ENCODE results near the gene MALSU1.
A peak's percentile ranks its signal among the peaks of the same experiment; 100 is the strongest.

MALSU1 gene

DNA sequence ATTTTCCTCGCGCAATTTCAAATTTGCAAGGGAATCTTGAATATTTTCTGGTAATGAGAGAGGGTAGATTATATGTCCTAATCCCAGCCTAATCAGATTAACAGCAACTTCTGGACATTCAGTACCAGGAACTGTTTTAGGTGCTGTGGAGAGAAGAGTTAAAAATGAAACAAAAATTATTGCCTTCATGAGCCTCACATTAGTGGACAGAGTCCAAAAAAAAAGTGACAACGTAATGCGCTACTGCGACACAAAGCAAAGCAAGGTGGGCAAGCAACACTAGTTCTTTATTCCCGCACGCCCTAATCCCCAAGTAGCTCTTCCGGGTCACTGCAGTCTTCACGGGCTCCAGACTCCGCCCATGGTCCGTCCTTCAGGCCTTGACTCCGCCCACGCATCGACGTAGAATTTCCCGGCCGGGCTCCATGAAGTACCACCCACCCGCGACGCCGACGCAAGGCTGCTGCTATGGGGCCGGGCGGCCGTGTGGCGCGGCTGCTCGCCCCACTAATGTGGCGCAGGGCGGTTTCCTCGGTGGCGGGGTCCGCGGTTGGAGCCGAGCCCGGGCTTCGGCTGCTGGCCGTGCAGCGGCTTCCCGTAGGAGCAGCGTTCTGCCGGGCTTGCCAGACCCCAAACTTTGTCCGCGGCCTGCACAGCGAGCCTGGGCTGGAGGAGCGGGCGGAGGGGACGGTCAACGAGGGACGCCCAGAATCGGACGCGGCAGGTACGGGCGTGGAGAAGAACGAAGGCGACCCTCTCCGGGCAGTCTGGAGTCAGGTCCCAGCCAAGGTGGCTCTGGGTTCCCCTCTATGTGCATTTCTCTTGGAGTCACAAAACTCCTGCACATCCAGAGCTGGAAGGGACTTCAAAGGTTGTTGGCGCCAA lies at the start of gene MALSU1:
MALSU1 (plus strand) TSS at position 455 of the 885 bp plus-strand sequence; CDS start at position 469, 14 bp downstream.
- peak; percentile 97 for DNase-seq (ENCODE audit: low spot score)

GRCh38 chr7:23249486-23249885 lies 49.7 kb upstream of the MALSU1 start:
- no peak for DNase-seq (ENCODE audit: low spot score)

DNA sequence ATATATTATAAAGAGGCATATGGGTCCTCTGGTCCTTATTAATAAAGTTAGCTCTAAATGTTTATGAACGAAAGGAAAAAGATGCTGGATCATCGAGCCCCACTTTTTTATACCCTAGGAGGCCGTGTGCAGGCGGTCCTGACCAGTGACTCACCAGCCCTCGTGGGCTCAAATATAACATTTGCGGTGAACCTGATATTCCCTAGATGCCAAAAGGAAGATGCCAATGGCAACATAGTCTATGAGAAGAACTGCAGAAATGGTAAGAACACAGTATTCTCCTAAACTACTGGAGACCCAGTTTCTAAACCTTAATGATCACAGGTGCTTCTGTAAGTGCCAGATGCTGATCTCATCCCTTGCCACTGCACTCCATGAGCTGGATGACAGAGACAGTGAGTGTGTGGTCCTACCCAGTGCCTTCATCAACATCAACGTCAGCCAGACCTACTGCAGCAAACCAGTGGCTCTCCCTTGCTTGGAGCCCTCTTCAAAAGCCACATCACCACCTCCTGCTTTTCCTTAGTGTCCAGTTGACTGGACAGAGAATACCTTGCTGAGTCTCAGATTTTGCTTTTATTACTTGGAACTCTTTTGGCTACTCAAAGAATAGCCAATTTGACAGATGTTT lies 45.0 kb upstream of the MALSU1 start:
- DNase-seq (ENCODE audit: low spot score), result no peak

DNA sequence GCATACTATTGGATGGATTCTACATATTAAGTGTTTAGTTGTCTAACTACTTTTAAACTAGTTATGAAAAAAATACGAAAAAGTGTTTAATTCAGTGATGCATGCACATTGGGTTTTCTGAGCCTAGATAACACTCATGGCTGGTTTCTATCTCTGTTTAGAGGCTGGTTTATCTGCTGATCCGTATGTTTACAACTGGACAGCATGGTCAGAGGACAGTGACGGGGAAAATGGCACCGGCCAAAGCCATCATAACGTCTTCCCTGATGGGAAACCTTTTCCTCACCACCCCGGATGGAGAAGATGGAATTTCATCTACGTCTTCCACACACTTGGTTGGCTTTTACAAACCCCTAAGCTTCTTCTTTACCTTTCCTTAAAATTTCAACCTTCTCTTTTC lies 42.4 kb upstream of the MALSU1 start:
- DNase-seq (ENCODE audit: low spot score), result no peak

- DNase-seq (ENCODE audit: low spot score), result no peak
Measured at GRCh38 chr7:23260371-23260770, 38.8 kb upstream of the MALSU1 start.

GRCh38 chr7:23261843-23262452 lies 37.2 kb upstream of the MALSU1 start:
- DNase-seq (ENCODE audit: low spot score), result peak; percentile 61

DNA sequence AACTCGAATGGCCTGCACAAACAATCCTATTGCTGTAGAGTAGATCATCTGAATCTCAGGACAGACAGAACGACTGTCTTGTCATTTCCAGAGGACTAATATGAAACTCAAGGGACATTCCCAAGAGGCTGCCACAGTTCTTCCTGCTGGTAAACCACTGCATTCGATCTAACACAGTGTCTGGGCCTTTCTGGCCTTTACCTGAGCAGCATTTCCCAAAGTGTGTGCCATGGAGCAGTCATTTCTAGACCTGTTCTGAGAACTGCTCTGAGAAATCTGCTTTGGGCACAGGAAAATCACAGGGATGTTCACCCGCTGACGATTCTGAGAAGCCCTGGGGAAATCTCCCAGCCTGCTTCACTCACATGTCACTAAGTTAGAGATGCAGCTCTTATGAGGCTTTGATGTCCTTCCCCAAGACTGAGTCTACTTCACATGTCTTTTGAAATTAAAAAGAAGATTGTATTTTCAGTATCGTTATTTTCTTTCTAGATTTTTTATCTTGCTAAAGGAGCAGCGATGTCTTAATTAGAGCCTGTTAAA lies 34.2 kb upstream of the MALSU1 start:
- DNase-seq (ENCODE audit: low spot score), result no peak

DNA sequence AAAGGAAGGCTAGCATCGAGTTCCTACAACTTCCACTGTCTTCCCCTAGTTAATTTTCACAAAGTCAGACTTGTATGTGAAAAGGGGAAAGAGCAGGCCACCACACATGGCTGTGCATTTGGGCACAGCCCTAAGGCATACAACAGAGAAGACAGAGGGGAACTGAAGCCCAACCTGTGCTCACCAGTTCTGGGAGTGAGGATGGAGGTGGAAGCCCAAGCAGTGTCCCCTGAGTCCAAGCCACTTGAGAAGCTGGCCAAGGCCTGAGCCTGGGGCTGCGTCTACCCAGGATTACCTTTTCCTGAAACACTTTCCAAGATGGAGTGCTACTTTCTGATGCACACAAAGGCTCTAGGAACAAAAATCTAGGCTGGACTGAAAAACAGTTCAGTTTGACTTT lies 32.2 kb upstream of the MALSU1 start:
- DNase-seq (ENCODE audit: low spot score), result no peak

DNA sequence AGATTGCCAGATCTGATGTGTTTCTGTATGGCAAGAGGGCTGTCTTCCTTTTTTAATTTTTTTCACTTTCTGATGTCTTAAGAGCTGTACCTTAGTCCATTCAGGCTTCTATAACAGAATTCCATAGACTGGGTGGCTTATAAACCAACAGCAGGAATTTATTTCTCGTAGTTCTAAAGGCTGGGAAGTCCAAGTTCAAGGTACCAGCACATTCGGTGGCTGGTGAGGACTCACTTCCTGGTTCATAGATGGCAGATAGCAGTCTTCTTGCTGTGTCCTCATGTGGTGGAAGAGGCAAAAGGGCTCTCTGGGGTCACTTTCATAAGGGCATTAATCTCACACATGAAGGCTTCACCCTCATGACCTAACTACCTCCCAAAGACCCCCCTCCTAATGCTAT lies 31.8 kb upstream of the MALSU1 start:
- no peak for DNase-seq (ENCODE audit: low spot score)

DNA sequence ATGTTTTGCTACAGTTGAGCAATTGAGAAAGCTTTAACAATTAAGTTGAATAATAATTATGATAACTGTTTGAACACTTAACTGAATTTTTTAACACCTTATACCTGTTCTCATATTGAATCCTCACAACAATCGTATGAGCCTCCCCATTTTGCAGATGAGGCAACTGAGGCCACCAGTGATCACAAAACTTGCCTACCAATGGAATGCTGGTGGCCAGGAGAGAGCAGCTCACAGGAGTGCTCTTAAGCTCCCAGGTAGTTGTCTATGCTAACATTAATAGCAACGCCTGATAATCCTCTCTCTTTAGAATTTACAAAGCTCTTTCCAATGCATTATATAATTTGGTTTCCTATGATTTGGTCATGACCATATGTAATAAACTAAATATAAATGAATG lies 31.0 kb upstream of the MALSU1 start:
- DNase-seq (ENCODE audit: low spot score), result no peak

GRCh38 chr7:23268746-23269145 lies 30.4 kb upstream of the MALSU1 start:
- no peak for DNase-seq (ENCODE audit: low spot score)

GRCh38 chr7:23272275-23272674 lies 26.9 kb upstream of the MALSU1 start:
- no peak for DNase-seq (ENCODE audit: low spot score)

GRCh38 chr7:23273141-23273599 lies 26.0 kb upstream of the MALSU1 start:
- DNase-seq (ENCODE audit: low spot score), result peak; percentile 24

- DNase-seq (ENCODE audit: low spot score), result no peak
Measured at GRCh38 chr7:23275912-23276311, 23.2 kb upstream of the MALSU1 start.

- no peak for DNase-seq (ENCODE audit: low spot score)
Measured at GRCh38 chr7:23276376-23276775, 22.8 kb upstream of the MALSU1 start.

GRCh38 chr7:23276947-23277346 lies 22.2 kb upstream of the MALSU1 start:
- no peak for DNase-seq (ENCODE audit: low spot score)

DNA sequence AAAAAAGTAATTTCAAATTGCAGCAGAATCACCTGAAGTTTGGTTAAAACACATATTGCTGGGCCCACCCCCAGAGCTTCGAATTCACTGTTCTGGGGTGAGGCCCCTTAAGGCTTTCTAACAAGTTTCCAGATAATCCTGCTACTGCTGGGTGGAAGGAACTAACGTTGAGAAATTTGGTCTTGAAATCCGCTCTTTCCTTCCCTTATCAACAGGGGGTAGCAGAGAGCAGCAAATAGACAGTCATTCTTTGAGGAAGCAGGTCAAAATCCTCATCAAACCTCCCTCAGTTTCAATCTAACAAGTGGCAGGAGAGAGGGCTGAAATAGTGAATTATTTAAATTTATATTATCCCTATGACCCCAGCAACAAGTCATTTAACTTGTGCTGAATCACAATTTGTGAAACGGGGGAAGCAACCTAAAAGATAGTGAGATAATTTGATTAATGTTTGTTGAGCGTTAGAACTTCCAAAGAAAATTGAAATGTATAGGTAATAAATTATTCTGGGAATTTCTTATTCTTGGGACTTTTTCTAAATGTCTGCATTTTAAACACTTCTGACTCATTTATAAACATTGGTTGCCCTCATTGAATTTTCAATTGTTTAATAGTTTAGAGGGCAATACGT lies 21.7 kb upstream of the MALSU1 start:
- DNase-seq (ENCODE audit: low spot score), result peak; percentile 76

DNA sequence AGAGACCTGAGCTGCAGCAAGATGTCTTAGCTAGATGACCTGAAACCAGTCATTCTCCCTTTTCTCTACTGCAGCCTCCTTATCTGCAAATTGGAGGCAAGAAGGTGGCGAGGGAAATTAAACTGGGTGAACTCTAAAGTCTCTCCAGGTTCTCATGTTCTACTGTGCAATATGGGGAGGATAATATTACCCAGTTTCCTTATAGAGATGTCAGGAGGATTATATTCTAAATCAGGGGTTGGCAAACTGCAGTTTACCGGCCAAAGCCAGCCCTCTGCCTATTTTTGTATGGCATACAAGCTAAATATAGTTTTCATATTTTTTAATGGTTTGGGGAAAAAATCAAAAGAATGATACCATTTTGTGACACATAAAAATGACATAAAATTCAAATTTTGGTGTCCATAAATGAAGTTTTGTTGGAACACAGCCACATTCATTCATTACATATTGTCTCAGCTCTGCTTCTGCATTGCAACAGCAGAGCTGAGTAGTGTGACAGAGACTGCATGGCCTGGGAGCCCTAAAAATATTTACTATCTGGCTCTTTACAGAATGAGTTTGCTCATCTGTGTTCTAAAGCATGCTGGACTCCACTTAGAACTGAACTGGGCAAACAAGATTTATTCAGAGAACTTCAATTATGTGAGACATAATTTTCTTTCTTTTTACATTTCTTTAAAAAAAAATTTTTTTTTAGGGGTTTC lies 19.2 kb upstream of the MALSU1 start:
- no peak for DNase-seq (ENCODE audit: low spot score)

DNA sequence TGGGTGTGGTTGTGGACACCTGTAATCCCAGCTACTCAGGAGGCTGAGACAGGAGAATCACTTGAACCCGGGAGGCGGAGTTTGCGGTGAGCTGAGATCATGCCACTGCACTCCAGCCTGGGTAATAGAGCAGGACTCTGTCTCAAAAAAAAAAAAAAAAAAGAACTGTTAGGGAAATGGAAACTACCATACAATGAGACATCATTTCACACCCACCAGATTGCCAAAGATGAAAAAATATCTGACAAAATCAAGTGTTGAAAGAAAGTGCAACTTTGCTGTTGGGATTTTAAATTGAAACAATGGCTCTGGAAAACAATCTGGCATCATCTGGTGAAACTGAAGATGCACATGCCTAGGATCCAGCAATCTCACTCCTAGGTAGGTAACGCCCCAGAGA lies 16.1 kb upstream of the MALSU1 start:
- DNase-seq (ENCODE audit: low spot score), result no peak

- no peak for DNase-seq (ENCODE audit: low spot score)
Measured at GRCh38 chr7:23284871-23285270, 14.3 kb upstream of the MALSU1 start.
